GM12865 (cell line): ENCODE results near the gene BRF1.

ENCODE experiments used
- DNase-seq: peaks from one replicate; pipeline ENCODE4 v3.0.0; 2010; ENCODE audit warnings: low read depth
- H3K4me3 ChIP-seq: 2 replicates; pipeline ENCODE4 v1.5.1; 2011; ENCODE audit warnings: mild to moderate bottlenecking, low read depth, low read length, control low read depth
- CTCF ChIP-seq: IDR thresholded peaks from 2 replicates; pipeline ENCODE4 v1.5.1; 2011; ENCODE audit warnings: low read length, control low read depth, low read depth, inconsistent platforms; ENCODE audit not compliant: insufficient read depth; ENCODE audit errors: missing control alignments

The BRF1 gene

GRCh38 chr14:105286759-105287144 lies 14.0 kb downstream of the BRF1 start:
- no peak for DNase-seq
- H3K4me3 ChIP-seq = no peak overlapping the region
- TF ChIP-seq CTCF = no peak

GRCh38 chr14:105285174-105285573 lies 15.6 kb downstream of the BRF1 start:
- H3K4me3 ChIP-seq = no peak overlapping the region
- TF ChIP-seq CTCF = no peak
- DNase-seq = no peak

GRCh38 chr14:105283899-105284298 lies 16.9 kb downstream of the BRF1 start:
- no peak for DNase-seq
- no peak for TF ChIP-seq CTCF
- H3K4me3 ChIP-seq = no peak overlapping the region

- H3K4me3 ChIP-seq = no peak overlapping the region
- DNase-seq = no peak
- no peak for TF ChIP-seq CTCF
Measured at GRCh38 chr14:105283028-105283427, 17.8 kb downstream of the BRF1 start.

- H3K4me3 ChIP-seq = no peak overlapping the region
- no peak for DNase-seq
- no peak for TF ChIP-seq CTCF
Measured at GRCh38 chr14:105282098-105282725, 18.6 kb downstream of the BRF1 start.

GRCh38 chr14:105281371-105282097 lies 19.3 kb downstream of the BRF1 start:
- TF ChIP-seq CTCF = peak; percentile 67
- DNase-seq = peak; percentile 62
- H3K4me3 ChIP-seq = no peak overlapping the region
